ENCODE data around the gene XIRP1.
A peak's percentile ranks its signal among the peaks of the same experiment; 100 is the strongest.

Gene XIRP1

DNA sequence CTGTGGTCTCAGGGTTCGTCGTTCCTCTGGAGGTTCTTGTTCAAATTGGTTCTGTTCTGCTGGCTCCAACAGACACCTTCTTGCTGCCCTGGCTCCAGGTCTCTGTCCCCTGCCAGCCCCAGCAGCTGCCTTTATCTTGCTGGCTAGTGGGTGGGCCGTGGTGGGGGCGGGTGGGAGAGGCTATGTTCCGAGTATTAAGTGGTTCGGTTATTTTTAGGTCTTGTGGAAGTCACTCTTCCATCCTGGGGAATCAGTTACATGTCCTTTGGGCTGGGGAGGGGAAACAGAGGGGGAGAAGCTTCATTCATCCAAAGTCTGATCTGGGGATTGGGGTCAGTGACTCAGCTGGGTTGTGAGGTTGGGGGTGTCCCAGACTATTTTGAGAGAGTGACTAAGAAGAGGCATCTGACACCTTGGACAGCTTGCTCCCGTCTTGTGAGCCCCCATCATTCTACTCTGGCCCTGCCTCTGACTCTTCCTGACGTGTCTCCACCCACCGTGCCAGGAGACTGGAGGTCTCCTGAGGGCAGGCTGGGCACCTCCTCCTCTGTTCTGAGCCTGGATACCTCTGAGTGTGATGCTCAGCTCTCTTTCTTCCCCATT is at the start of gene XIRP1:
Gene XIRP1, minus strand, starts transcription at position 106 of the 603 bp plus-strand sequence. CDS start 3,150 bp downstream, outside the sequence.
- peaks cover 63% of the 10 kb centered on the region for H3K4me1 Mint-ChIP-seq
- peak within 1 kb of the TSS; percentile 33 for H3K4me3 Mint-ChIP-seq
- H3K36me3 Mint-ChIP-seq (ENCODE audit: low read depth) = peaks cover 4% of the 10 kb centered on the region
- H3K27ac Mint-ChIP-seq = peak within 1 kb of the TSS; percentile 80
- DNase-seq = no peak
- TF ChIP-seq CTCF (IDR thresholded peaks at IDR 0.05) = no peak
- H3K27me3 Mint-ChIP-seq (ENCODE audit: low read depth, poor library complexity) = no peaks in the 10 kb centered on the region
- H3K9me3 Mint-ChIP-seq = no peaks in the 10 kb centered on the region

GRCh38 chr3:39241561-39241960 is 49.2 kb upstream of the XIRP1 start:
- no peak for TF ChIP-seq CTCF (IDR thresholded peaks at IDR 0.05)
- Mint-ChIP-seq H3K27ac (no peak overlapping the region), H3K36me3 (ENCODE audit: low read depth) (peaks cover 11% of the 10 kb centered on the region), H3K27me3 (ENCODE audit: low read depth, poor library complexity) (peaks cover 4% of the 10 kb centered on the region), H3K4me3 (no peak overlapping the region), H3K9me3 (peaks cover 27% of the 10 kb centered on the region), H3K4me1 (no peaks in the 10 kb centered on the region)
- DNase-seq = no peak

GRCh38 chr3:39237027-39237426 is 44.6 kb upstream of the XIRP1 start:
- Mint-ChIP-seq H3K36me3 (ENCODE audit: low read depth) (no peaks in the 10 kb centered on the region), H3K27me3 (ENCODE audit: low read depth, poor library complexity) (peaks cover 4% of the 10 kb centered on the region), H3K4me1 (peaks cover 31% of the 10 kb centered on the region), H3K4me3 (no peak overlapping the region), H3K27ac (no peak overlapping the region), H3K9me3 (peaks cover 12% of the 10 kb centered on the region)
- no peak for TF ChIP-seq CTCF (IDR thresholded peaks at IDR 0.05)
- no peak for DNase-seq

- peaks cover 17% of the 10 kb centered on the region for H3K36me3 Mint-ChIP-seq (ENCODE audit: low read depth)
- no peak overlapping the region for H3K27ac Mint-ChIP-seq
- H3K27me3 Mint-ChIP-seq (ENCODE audit: low read depth, poor library complexity) = peaks cover 5% of the 10 kb centered on the region
- H3K4me1 Mint-ChIP-seq = peaks cover 35% of the 10 kb centered on the region
- no peak overlapping the region for H3K4me3 Mint-ChIP-seq
- H3K9me3 Mint-ChIP-seq = peaks cover 25% of the 10 kb centered on the region
- TF ChIP-seq CTCF (IDR thresholded peaks at IDR 0.05) = no peak
- no peak for DNase-seq
Observed at GRCh38 chr3:39234651-39235050, 42.3 kb upstream of the XIRP1 start.

- Mint-ChIP-seq H3K9me3 (peaks cover 30% of the 10 kb centered on the region), H3K4me3 (no peak overlapping the region), H3K4me1 (peaks cover 35% of the 10 kb centered on the region), H3K36me3 (ENCODE audit: low read depth) (peaks cover 26% of the 10 kb centered on the region), H3K27ac (no peak overlapping the region), H3K27me3 (ENCODE audit: low read depth, poor library complexity) (peaks cover 6% of the 10 kb centered on the region)
- DNase-seq = no peak
- TF ChIP-seq CTCF (IDR thresholded peaks at IDR 0.05) = no peak
Observed at GRCh38 chr3:39232859-39233258, 40.5 kb upstream of the XIRP1 start.

- peaks cover 44% of the 10 kb centered on the region for H3K9me3 Mint-ChIP-seq
- TF ChIP-seq CTCF (IDR thresholded peaks at IDR 0.05) = no peak
- peaks cover 6% of the 10 kb centered on the region for H3K27me3 Mint-ChIP-seq (ENCODE audit: low read depth, poor library complexity)
- peaks cover 32% of the 10 kb centered on the region for H3K36me3 Mint-ChIP-seq (ENCODE audit: low read depth)
- H3K4me1 Mint-ChIP-seq = peaks cover 35% of the 10 kb centered on the region
- no peak overlapping the region for H3K27ac Mint-ChIP-seq
- no peak for DNase-seq
- no peak overlapping the region for H3K4me3 Mint-ChIP-seq
Observed at GRCh38 chr3:39230453-39230852, 38.1 kb upstream of the XIRP1 start.

Measured in nephron progenitor cell (in vitro differentiated cells).